Astrocyte (in vitro differentiated cells and primary cell): Measurements from ENCODE around the gene BUD23. TPM values are rescaled to one million over a fixed set of nuclear protein-coding genes. Genes with fewer than 3 reads are reported as not detected.

Experiments
- DNase-seq: peaks from one replicate; pipeline ENCODE4 v3.0.0-alpha.2; 2010; ENCODE audit warnings: low read depth
- FAIRE-seq: peaks from 2 replicates; lab custom pipeline; 2011; peaks lifted over from hg19 to GRCh38; lab: Jason Lieb, UNC
- H2AFZ ChIP-seq: 2 replicates; pipeline ENCODE4 v1.6.0; 2012; ENCODE audit warnings: low read depth, low read length, inconsistent platforms
- H3K27ac ChIP-seq: 2 replicates; pipeline ENCODE4 v1.5.1; 2011; ENCODE audit warnings: low read depth, low read length, inconsistent platforms
- H3K27me3 ChIP-seq: 2 replicates; pipeline ENCODE4 v1.6.0; 2011; ENCODE audit warnings: low read length, inconsistent platforms; ENCODE audit not compliant: insufficient read depth
- H3K36me3 ChIP-seq: 2 replicates; pipeline ENCODE4 v1.5.1; 2011; ENCODE audit warnings: low read length, inconsistent platforms; ENCODE audit not compliant: insufficient read depth
- H3K4me1 ChIP-seq: 2 replicates; pipeline ENCODE4 v1.5.1; 2011; ENCODE audit warnings: low read length, inconsistent platforms; ENCODE audit not compliant: insufficient read depth
- H3K4me2 ChIP-seq: 2 replicates; pipeline ENCODE4 v1.6.0; 2012; ENCODE audit warnings: low read length, inconsistent platforms
- H3K4me3 ChIP-seq: 2 replicates; pipeline ENCODE4 v1.5.1; 2011; ENCODE audit warnings: low read depth, mild to moderate bottlenecking, low read length, inconsistent platforms; ENCODE audit not compliant: insufficient read depth
- H3K79me2 ChIP-seq: 2 replicates; pipeline ENCODE4 v1.6.0; 2012; ENCODE audit warnings: mild to moderate bottlenecking, low read length, inconsistent platforms; ENCODE audit not compliant: insufficient read depth
- H3K9ac ChIP-seq: 2 replicates; pipeline ENCODE4 v1.6.0; 2012; ENCODE audit warnings: mild to moderate bottlenecking, low read length, inconsistent platforms
- H3K9me3 ChIP-seq: 2 replicates; pipeline ENCODE4 v1.5.1; 2012; ENCODE audit warnings: low read depth, mild to moderate bottlenecking, low read length, inconsistent platforms; ENCODE audit not compliant: insufficient read depth
- H4K20me1 ChIP-seq: 2 replicates; pipeline ENCODE4 v1.6.0; 2012; ENCODE audit warnings: low read length, inconsistent platforms; ENCODE audit not compliant: insufficient read depth
- H3K27ac Mint-ChIP-seq: one replicate; pipeline ENCODE4 v1.8.0; 2021; ENCODE audit warnings: mild to moderate bottlenecking, mixed read lengths; ENCODE audit not compliant: unreplicated experiment
- H3K27me3 Mint-ChIP-seq: one replicate; pipeline ENCODE4 v1.8.0; 2021; ENCODE audit warnings: low read depth, mixed read lengths; ENCODE audit not compliant: unreplicated experiment
- H3K36me3 Mint-ChIP-seq: one replicate; pipeline ENCODE4 v1.8.0; 2021; ENCODE audit warnings: low read depth, mixed read lengths; ENCODE audit not compliant: unreplicated experiment
- H3K4me1 Mint-ChIP-seq: one replicate; pipeline ENCODE4 v1.8.0; 2021; ENCODE audit warnings: low read depth, mixed read lengths; ENCODE audit not compliant: unreplicated experiment
- H3K4me3 Mint-ChIP-seq: one replicate; pipeline ENCODE4 v1.8.0; 2021; ENCODE audit warnings: mild to moderate bottlenecking, moderate library complexity, mixed read lengths; ENCODE audit not compliant: unreplicated experiment
- H3K9me3 Mint-ChIP-seq: one replicate; pipeline ENCODE4 v1.8.0; 2021; ENCODE audit warnings: mild to moderate bottlenecking, mixed read lengths; ENCODE audit not compliant: unreplicated experiment
- EZH2 ChIP-seq: IDR thresholded peaks from 2 replicates; pipeline ENCODE4 v1.6.1; 2012; ENCODE audit warnings: mild to moderate bottlenecking, low read length, inconsistent platforms; ENCODE audit not compliant: insufficient read depth
- total RNA-seq: library from RNA; stranded (reverse); gene quantifications from 2 replicates; pipeline ENCODE4 v1.2.1, GENCODE V29; 2021
- TF ChIP-seq, protein P1 (sequence below): IDR thresholded peaks from 2 replicates; pipeline ENCODE4 v1.5.1; 2011; ENCODE audit warnings: low read depth, mild to moderate bottlenecking, inconsistent platforms, low read length, moderate library complexity; ENCODE audit not compliant: insufficient read depth

Gene BUD23
- total RNA-seq, 1 donor from 2014 or later: 73.1 TPM

DNA sequence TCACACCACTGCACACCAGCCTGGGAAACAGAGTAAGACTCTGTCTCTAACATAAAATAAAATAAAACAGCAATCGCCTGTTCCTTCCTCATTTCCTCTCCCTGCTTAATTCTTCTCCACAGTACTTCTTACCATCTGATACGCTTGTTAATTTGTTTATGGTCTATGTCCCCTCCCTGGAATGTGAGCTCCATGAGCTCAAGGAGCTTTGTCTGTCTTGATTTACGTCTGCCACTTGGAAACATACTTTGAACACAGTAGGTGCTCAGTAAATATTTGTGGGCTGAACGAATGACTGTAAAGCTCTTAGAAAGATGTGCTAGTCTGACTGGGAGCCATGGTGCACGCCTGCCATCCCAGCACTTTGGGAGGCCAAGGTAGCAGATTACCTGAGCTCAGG, 45.2 kb downstream of the BUD23 start:
- FAIRE-seq (no peak), DNase-seq (no peak)
- TF ChIP-seq, protein P1, sequence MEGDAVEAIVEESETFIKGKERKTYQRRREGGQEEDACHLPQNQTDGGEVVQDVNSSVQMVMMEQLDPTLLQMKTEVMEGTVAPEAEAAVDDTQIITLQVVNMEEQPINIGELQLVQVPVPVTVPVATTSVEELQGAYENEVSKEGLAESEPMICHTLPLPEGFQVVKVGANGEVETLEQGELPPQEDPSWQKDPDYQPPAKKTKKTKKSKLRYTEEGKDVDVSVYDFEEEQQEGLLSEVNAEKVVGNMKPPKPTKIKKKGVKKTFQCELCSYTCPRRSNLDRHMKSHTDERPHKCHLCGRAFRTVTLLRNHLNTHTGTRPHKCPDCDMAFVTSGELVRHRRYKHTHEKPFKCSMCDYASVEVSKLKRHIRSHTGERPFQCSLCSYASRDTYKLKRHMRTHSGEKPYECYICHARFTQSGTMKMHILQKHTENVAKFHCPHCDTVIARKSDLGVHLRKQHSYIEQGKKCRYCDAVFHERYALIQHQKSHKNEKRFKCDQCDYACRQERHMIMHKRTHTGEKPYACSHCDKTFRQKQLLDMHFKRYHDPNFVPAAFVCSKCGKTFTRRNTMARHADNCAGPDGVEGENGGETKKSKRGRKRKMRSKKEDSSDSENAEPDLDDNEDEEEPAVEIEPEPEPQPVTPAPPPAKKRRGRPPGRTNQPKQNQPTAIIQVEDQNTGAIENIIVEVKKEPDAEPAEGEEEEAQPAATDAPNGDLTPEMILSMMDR: no peak
- no peak for TF ChIP-seq EZH2
- Mint-ChIP-seq H3K36me3 (no peaks in the 10 kb centered on the region), H3K27ac (no peak overlapping the region), H3K4me1 (no peaks in the 10 kb centered on the region), H3K4me3 (no peak overlapping the region), H3K27me3 (peaks cover 9% of the 10 kb centered on the region), H3K9me3 (no peaks in the 10 kb centered on the region)
- Histone ChIP-seq H3K4me1 (no peaks in the 10 kb centered on the region), H3K4me2 (no peak overlapping the region), H3K27me3 (no peaks in the 10 kb centered on the region), H3K27ac (no peak overlapping the region), H3K9me3 (no peaks in the 10 kb centered on the region), H4K20me1 (no peaks in the 10 kb centered on the region), H2AFZ (no peak overlapping the region), H3K9ac (no peak overlapping the region), H3K79me2 (no peaks in the 10 kb centered on the region), H3K36me3 (no peaks in the 10 kb centered on the region), H3K4me3 (no peak overlapping the region)

DNA sequence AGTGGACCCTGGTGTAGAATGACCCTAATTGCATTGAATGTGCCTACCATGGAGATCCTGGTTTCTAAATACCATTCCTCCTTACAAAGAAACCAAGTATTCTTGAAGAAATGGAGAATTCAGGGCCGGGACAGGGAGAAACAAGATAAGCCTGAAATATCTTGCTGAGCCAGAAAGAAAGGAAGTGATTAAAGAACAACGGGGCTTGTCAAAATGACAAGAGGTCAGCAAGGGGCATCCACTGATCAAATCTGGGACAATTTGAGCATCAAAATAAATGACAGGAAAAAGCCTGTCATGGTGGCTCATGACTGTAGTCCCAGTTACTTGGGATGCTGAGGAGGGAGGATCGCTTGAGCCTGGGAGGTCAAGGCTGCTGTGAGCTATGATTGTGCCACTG, 47.1 kb downstream of the BUD23 start:
- no peaks in the 10 kb centered on the region for H3K9me3 Mint-ChIP-seq
- H3K4me3 Mint-ChIP-seq: no peak overlapping the region
- H3K9me3 ChIP-seq: no peaks in the 10 kb centered on the region
- H3K27me3 Mint-ChIP-seq: peaks cover 5% of the 10 kb centered on the region
- no peak overlapping the region for H3K27ac Mint-ChIP-seq
- H3K36me3 ChIP-seq: no peaks in the 10 kb centered on the region
- no peak overlapping the region for H2AFZ ChIP-seq
- no peaks in the 10 kb centered on the region for H3K4me1 ChIP-seq
- no peak overlapping the region for H3K9ac ChIP-seq
- H3K4me1 Mint-ChIP-seq: no peaks in the 10 kb centered on the region
- DNase-seq (no peak), FAIRE-seq (no peak)
- no peaks in the 10 kb centered on the region for H4K20me1 ChIP-seq
- no peak overlapping the region for H3K4me2 ChIP-seq
- H3K27ac ChIP-seq: no peak overlapping the region
- no peak overlapping the region for H3K4me3 ChIP-seq
- H3K27me3 ChIP-seq: no peaks in the 10 kb centered on the region
- H3K79me2 ChIP-seq: no peaks in the 10 kb centered on the region
- H3K36me3 Mint-ChIP-seq: no peaks in the 10 kb centered on the region
- TF ChIP-seq, protein P1: no peak
- no peak for TF ChIP-seq EZH2

DNA sequence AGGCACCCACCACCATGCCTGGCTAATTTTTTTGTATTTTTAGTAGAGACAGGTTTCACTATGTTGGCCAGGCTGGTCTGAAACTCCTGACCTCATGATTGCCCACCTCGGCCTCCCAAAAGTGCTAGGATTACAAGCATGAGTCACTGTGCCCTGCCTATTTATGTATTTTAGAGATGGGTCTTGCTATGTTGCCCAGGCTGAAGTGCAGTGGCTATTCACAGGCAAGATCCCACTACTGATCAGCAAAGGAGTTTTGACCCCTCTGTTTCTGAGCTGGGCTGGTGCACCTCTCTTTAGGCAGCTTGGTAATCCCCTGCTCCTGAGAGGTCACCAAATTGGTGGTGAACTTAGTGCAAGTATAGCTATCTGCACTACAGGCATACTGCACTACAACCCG, 49.0 kb downstream of the BUD23 start:
- Histone ChIP-seq H3K79me2 (peaks cover under 1% of the 10 kb centered on the region), H3K4me1 (no peaks in the 10 kb centered on the region), H3K9ac (no peak overlapping the region), H3K27ac (no peak overlapping the region), H3K36me3 (no peaks in the 10 kb centered on the region), H3K4me3 (no peak overlapping the region), H3K27me3 (no peaks in the 10 kb centered on the region), H4K20me1 (peaks cover 2% of the 10 kb centered on the region), H3K4me2 (no peak overlapping the region), H2AFZ (no peak overlapping the region), H3K9me3 (no peaks in the 10 kb centered on the region)
- FAIRE-seq: no peak
- Mint-ChIP-seq H3K4me1 (no peaks in the 10 kb centered on the region), H3K27me3 (peaks cover 5% of the 10 kb centered on the region), H3K36me3 (no peaks in the 10 kb centered on the region), H3K27ac (no peak overlapping the region), H3K9me3 (no peaks in the 10 kb centered on the region), H3K4me3 (no peak overlapping the region)
- TF ChIP-seq, protein P1: no peak
- no peak for TF ChIP-seq EZH2
- no peak for DNase-seq
